Stimulated activated CD4-positive, alpha-beta T cell treated with anti-CD3 and anti-CD28 coated beads, TNF-alpha, amount 100 ng/mL, for 48 hours (primary cell): ENCODE results near the gene BACH2.

Experiments
- DNase-seq, 3 donors: peaks; one replicate each; pipeline ENCODE4 v3.0.0-alpha.2; 2020; ENCODE audit warnings: low read depth in 3 of 3

Gene BACH2

DNA sequence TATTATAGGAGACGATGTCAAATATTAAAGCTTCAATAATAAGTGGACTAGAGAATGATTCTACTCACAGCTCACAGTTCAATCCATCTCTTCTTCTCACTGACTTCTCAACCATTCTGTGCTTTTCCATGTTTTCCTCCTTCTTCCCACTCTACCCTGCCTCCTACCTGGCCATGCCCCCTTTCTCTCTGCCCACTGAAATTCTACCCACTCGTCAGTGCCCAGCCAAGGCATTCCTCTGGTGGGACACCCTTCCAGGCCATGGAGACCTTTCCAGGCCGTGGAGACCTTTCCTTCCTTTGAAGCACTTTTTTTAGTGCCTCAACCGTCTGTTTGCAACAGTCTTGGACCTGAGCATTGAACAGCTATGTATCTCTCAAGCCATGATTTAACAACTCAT is 18.5 kb downstream of the BACH2 start:
- DNase-seq = no peak

DNA sequence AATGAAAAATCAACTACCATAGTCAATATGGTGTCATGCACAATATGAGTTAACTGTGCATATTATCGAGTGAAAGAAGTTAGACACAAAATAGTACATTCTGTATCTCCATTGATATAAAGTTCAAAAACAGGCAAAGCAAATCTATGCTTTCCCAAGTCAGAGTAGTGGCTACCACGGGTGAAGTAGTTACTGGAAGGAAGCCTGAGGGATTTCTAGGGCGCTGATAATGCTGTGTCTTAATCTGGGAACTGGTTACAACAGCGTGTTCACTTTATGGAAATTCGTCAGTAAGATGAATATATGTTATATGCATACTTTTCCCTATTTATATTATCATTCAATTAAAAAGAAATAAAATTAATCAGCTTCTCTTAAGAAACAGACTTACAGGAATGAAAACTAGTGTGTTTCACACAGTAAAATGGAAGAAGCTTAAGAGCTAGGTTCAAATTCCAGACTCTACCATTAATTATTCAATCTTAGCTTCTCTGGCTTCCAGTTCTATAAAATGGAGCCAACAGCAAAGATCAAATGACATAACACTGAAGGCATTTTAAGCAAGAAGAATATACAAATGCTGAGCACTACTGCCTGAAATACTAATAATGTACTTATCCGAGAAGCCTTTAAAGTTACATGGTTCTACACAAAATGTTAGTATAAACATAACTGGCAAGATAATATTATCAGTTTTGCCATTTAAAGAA is 19.2 kb downstream of the BACH2 start:
- DNase-seq = no peak

DNA sequence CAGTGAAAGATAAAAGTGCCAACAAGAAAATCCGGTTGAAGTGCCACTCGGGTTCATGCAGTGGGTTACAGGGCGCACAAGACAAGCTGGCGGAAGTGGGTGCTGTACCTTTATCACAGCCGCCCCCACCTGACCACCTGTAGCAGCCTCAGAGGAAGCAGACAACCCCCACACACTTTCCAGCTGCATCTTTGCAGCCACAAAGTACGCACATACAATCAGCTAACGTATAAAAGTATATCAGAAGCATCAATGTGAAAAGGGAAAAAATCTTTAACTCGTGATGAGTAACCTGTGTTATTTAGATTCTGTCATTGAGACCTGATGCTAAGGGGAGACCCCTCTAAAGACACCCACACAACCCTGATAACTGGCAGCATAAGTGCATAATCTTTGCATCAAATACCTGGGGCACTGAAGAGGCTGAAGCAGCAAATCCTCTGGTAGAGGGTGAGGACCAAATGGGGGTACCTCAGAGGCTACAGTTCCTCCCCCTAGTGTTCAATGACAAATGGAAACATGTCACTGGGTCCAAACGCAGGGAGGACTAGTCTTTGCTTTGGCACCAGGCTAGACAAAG is 22.1 kb downstream of the BACH2 start:
- peak; percentile 73 to 93 (median 80) for DNase-seq

DNA sequence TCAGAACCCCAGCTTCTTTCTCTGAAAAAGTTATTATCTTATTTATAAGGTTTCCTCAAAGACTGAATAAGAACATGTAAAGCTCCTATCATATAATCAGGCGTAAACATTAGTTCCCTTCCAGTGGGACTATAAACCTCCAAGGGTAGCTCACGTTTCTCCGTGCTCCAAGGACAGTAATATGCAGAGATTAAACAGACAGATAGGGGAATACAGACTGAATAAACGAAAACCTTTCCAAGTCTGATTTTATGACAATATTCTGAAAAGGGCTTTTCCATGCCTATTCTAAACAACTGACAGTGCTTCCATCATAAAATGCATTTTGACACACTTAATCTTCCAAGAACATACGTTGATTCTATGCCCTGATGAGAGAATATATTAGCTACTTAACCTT is 22.8 kb downstream of the BACH2 start:
- no peak for DNase-seq

DNA sequence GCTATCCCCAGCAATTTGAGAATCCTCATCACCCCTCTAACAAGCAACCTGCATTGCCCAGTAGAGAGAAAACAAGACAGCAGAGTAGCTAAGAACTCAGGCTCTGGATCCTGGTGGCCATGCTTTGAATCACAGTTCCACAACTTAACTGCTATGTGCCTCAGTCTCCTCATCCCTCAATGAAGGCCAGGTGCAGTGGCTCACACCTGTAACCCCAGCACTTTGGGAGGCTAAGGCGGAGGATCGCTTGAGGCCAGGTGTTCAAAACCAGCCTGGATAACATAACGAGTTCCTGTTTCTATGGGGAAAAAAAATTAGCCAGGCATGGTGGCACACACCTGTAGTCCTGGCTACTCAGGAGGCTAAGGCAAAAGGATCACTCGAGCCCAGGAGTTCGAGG is 23.7 kb downstream of the BACH2 start:
- DNase-seq = no peak

DNA sequence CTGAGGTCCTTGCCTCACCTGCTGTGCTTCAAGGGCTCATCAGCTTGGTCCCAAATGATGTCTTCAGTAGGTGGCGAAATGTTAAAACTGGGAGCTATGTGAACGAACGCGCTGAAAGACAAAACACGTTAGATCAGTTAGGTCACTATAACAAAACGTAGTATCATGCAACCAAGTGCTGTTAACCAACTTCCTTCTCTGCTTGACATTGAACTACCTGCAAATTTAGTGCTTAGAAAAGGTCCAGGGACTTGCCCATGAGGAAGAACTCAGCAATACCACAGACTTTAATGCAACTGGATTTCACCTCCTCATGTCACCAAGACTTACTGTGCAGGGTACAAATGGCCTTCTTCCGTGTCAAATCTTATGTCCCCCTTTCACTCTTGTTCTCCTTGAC is 24.8 kb downstream of the BACH2 start:
- no peak for DNase-seq

DNA sequence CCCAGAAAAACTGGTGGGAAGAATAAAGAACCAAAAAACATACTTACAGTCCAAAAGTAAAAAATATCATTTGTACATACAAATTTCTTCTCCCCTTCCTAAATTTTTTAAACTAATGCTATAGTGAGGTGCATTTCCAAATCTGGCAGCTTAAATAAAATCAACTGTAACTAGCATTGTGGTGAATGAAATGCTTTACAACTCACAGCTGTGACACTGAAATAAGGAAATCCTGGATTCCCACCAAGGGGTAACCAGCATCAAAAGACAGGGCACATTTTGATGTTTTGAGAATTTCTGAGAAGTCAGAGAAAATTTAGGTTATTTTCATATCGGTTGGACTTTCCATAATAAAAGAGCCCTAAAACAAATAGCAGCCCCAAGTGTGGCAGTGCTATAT is 27.3 kb downstream of the BACH2 start:
- no peak for DNase-seq

DNA sequence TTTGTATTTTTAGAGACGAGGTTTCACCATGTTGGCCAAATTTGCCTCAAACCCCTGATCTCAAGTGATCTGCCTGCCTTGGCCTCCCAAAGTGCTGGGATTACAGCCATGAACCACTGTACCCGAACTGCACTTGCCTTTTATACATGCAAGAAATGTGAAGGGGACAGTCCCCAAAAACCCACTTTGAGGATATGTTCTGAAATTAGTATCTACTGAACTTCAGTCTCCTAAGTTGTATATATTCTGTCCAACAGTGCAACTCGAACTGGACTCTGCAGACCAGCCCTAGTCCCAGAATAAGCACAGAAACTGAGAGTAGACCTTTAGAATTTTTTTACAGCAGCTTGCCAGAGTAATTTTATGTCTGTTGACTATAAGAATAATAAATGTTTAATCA is 28.5 kb downstream of the BACH2 start:
- no peak for DNase-seq

DNA sequence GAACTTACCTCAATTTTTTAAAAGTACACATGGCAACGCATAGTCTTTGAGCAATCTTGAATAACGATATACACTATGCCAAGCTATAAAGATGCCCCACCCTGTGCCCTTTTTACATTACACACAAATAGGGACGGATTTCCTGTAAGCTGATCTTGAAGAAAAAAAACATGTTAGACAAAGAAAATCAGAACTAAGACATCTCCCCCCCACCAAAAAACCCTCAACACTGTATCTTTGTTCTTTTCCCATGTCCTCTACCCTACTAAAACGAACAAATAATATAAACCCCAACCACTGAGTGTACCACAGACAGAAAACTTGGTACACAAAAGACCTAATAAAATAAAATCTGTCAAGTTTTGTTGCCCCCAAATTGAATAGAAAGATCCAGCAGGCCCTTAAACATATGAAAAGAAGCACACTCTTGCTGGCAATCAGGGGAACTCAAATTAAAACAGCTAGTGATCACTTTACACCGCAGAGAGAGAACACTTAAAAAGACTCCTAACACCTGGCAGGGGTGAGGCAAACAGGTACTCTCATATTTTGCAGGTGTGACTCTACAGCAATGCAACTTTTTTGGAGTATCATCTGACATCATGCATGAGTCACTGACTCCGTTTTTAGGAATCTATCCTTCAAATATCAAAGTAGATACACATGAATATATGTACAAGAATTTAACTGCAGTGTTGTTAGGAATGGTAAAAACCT is 29.6 kb downstream of the BACH2 start:
- no peak for DNase-seq

DNA sequence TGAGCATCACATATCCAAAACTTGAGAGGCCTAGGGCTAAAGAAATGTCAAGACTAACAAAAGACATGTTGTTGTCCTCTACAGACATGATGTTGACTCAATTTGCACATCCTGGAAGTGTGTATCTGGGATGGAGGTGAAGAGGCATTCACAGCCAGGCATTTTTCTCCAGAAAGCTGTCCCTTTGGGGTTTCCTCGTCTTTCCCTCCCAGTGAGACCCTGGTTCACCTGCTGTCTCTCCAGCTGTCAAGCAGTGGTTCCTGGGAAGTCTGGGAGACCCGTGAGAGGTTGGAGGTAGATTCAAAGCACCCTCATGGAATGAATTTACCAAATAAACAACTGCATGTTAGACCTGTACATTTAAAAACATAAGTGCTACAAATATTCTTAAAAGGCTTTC is 32.1 kb downstream of the BACH2 start:
- no peak for DNase-seq

DNA sequence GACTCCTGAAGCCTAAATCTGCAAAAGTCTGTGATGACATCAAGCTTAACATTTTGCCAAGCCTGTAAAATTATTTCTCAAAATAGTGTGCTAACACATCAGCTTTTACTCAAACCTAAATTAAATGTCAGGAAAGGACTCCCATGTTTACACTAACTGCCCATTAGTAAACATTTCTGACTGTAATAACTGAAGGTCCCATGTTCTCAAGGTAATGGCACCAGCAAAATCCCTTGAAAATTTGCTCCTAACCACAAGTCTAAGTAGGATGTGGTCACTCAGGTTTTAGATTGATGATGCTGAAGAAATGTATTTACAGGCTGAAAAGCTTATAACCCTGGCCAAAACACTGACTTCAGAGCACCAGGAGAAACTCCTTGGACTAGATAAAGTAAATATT is 33.0 kb downstream of the BACH2 start:
- DNase-seq = no peak

DNA sequence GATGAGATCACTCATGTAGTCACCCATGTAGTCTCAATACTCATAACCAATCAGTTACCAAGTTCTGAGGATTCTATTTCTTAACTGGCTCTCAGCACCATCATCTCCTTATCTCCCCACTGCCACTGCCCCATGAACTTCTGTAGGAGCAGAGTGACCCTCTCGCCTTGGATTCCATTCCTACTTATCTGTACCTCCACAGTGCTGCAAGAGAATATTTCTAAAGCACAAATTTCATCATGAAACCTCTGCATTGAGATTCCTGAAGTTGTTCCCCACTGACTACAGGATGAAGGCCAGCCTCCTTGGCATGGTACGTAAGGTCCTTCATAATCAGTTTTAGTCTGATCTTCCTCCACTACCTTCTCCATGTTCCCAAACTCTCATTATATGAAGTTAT is 34.8 kb downstream of the BACH2 start:
- DNase-seq = no peak

DNA sequence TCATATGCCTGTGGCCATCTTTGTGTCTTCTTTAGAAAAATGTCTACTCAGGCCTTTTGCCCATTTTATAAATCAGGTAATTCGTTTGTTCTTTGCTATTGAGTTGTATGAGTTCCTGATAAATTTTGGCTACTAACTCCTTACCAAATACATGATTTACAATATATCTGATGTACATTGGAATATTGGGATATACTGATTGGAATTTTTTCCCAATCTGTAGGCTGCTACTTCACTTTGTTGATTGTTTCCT is 39.2 kb downstream of the BACH2 start:
- no peak for DNase-seq

DNA sequence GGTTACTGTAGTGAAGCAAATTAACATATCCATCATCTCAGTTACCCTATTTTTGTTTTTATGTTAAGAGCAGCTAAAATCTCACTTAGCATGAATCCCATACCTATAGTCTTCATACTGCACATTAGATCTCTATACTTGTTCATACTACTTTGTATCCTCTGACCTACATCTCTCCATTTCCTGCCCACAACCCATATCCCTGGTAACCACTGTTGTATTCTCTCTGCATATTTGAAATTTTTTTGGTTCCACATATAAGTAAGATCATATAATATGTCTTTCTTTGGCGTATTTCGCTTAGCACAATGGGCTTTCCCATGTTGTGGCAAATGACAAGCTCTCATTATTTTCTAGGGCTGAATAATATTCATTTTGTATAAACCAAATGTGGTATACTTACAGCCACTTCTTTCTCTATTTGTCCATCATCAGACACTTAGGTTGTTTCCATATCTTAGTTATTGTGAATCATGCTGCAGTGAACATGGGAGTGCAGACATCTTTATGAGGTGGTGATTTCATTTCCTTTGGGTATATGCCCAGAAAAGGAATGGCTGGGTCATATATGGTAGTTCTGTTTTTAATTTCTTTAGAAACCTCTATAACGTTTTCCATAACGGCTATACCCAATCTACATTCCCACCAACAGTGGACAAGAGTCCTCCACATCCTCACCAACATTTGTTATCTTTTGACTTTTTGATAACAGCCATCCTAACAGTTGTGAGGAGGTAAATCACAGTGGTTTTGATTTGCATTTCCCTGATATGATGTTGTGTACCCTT is 39.8 kb downstream of the BACH2 start:
- no peak for DNase-seq

DNA sequence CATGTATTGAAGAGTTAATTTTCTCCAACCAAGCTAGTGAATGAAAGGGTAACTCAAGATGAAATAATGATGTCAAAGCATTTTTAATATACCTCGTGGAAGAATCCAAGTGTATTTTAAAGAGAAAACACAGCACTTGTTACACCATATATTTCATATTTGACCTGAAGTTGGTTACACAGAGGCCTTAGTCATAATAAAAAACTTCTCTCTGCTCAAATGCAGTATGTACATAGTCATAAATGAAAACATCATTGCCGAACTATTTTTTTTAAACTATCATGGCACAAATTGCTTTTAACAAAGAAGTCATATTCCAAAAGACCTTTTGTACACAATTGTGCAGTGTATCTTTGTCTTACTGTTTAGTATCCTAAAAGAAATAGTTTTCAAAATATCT is 43.0 kb downstream of the BACH2 start:
- DNase-seq = no peak

DNA sequence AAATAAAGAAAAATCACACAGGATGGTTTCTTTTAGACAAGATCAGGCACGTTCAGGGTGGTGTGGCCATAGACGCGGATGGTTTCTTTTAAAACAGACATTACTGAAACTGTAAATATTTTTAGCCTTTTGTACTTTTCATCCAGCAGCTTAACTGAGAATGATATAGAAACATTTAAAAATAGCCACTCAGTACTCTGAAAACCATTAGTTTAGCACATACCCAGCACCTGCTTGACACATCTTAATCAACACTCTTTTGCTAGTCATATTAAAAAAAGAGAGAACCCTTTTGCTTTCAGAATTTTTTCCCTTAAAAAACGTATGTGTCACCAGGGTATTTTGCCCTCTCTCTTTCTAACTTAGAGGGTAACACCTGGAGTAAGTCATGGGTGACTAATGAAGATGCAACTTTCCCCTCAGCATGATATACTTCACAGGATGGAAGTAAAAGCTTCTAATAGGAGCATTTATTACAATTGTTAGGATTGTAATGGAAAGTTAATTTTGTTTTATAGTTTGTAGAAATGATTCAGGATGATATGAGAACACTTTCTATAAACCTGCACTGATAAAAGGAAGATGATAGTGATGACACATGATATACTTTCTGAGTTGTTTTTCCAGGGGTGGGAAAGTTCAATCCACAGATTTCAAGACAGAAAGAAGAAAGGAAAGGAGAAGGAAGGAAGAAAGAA is 45.2 kb downstream of the BACH2 start:
- no peak for DNase-seq

DNA sequence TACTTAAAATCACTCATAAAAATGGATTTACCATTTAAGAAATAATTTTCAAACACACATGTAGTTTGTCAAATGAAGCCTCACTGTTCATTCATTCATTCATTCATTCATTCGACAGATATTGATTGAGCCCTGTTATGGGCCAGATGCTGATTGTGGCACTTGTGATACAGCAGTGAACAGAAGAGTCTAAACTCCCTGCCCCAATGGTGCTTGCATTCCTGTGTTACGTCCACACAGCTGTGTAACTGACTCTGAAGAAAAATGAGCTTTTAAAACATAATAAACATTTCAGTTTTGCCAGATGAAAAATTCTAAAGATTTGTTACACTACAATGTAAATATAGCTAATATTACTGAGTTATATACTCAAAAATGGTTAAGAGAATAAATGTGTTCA is 46.2 kb downstream of the BACH2 start:
- no peak for DNase-seq

DNA sequence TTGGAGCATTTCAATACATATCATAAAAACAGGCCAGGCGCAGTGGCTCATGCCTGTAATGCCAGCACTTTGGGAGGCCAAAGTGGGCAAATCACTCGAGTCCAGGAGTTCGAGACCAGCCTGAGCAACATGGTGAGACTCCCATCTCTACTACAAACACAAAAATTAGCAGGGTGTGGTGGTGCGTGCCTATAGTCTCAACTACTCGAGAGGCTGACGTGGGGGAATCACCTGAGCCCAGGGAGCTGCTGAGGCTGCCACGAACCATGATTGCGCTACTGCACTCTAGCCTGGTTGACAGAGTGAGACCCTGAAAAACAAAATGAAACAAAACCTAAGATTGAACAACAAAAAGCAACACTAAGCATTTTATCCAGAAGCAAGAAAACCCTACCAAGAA is 47.2 kb downstream of the BACH2 start:
- peak in 2 of 3 donors; percentile 41 to 51 for DNase-seq

DNA sequence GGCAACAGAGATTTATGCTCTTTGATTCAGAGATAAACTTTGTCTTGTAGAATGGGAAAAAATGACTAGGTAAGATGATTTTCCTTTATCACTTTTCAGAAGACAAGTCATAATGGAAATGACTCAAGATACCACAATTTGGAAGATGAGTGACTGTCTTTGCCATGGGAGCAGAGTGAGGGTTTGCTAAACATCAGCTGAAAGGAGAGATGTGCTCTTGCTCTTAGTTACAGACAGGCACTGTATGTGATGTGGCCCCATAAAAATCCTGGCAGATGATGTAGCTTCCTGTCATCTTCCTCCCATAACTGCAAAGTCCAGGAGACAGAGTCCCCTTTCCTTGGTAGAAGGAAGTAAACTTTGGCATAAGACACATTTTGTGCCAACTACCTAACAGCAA is 47.6 kb downstream of the BACH2 start:
- peak in 2 of 3 donors; percentile 27 to 36 for DNase-seq

DNA sequence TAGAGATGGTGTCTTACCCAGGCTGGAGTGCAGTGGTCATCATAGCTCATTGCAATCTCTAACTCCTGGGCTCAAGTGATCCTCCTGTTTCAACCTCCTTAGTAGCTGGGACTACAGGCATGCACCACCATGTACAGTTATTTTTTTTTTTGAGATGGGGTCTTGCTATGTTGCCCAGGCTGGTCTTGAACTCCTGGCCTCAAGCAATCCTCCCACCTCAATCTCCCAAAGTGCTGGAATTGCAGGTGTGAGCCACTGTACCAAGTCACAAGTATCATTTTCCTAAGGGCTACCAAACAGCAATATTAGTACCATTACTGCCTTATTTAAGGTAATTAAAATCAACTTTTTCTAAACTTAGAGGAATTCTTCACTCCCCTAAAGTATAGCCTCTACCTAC is 49.4 kb downstream of the BACH2 start:
- no peak for DNase-seq

DNA sequence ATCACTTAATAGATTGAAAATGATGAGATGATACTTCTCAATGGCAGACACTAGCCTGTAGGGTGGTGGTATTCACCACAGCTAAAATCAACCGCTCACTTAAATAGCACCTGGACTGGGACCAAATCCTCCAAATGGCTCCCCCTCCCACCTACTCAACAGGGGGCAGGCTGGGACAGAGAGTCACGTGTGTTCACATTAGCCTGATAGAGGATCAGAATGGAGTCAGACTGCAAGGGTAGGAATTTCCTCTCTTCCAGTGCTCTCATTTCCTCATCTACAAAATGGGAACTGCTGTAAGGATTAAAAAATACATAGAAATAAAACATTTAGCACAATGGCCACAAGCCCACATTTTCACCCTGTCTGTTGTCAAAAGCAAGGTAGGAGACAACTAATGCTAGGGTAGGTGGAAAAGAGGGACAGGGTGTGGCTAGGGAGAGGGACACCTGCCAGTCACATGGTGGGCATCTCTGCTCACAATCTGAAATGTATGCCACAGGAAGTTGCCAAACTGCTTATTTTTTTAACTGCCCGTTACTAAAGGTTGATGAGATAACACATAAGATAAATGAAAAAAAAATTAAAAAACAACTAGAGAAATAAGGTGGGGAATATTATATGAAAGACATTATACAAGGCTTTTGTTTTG is 55.3 kb downstream of the BACH2 start:
- no peak for DNase-seq
